ENCODE measurements around the gene TPK1. TPM values are rescaled to one million over a fixed set of nuclear protein-coding genes. Genes with fewer than 3 reads are reported as not detected.
"Not testable (repeated sequence)": the region's sequence is repeated elsewhere in the genome, so short reads cannot be mapped to it uniquely, and the experiment has no call there.

TPK1 gene
- total and polyA plus RNA-seq, 5 experiments from 2014 or later: 26.1 to 32.6 (median 26.6) TPM

DNA sequence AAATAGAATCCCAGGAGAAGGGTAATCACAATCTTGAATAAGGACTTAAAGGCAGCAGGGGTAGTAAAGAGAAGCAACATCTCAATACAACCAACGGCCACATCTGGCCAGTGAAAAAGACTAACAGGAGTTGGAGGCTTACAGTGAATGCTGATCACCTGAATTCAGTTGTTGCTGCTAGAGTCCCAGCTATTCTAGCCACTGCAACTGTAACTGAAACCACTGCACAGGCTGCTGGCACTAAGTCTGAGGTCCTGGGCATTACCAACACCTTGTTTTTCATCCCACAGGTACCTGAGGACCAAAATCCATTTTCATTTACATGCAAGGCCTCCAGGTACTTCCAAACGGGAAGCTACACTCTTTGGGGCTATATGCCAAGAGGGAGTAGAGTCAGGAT is 44.4 kb downstream of the TPK1 start:
- H3K27me3 Mint-ChIP-seq: no peaks in the 10 kb centered on the region
- H3K4me1 Mint-ChIP-seq: peaks cover 7 to 25% (median 18%) of the 10 kb centered on the region in 4 donors
- POLR2A ChIA-PET: no interaction called here
- DNase-seq: no peak
- peaks cover 0 to 12% (median 0%) of the 10 kb centered on the region in 3 donors for H3K36me3 Mint-ChIP-seq
- peak overlapping the region in 1 of 10 donors; percentile 22 for H3K27ac Mint-ChIP-seq
- no peak overlapping the region for H3K4me3 Mint-ChIP-seq
- ATAC-seq: no peak
- no peaks in the 10 kb centered on the region for H3K9me3 Mint-ChIP-seq

- POLR2A ChIA-PET: interaction anchor here (4.0 kb wide), 1 partner anchor 48 kb away, joined by 41 read pairs; the partner anchor contains the start of gene TPK1
- Mint-ChIP-seq H3K4me1 (peaks cover 8 to 31% (median 16%) of the 10 kb centered on the region in 4 donors), H3K4me3 (no peak overlapping the region), H3K36me3 (peaks cover 0 to 2% (median 0%) of the 10 kb centered on the region in 3 donors), H3K27me3 (no peaks in the 10 kb centered on the region), H3K27ac (peak overlapping the region in 1 of 10 donors; percentile 37), H3K9me3 (no peaks in the 10 kb centered on the region)
- ATAC-seq (no peak), DNase-seq (no peak)
Observed at GRCh38 chr7:144787127-144787526, 48.7 kb downstream of the TPK1 start.

GRCh38 chr7:144786522-144786921 is 49.3 kb downstream of the TPK1 start:
- peaks cover 8 to 31% (median 16%) of the 10 kb centered on the region in 4 donors for H3K4me1 Mint-ChIP-seq
- ATAC-seq (no peak), DNase-seq (peak in 1 of 10 donors; percentile 10)
- H3K36me3 Mint-ChIP-seq: peaks cover 0 to 2% (median 0%) of the 10 kb centered on the region in 3 donors
- H3K4me3 Mint-ChIP-seq: no peak overlapping the region
- no peak overlapping the region for H3K27ac Mint-ChIP-seq
- H3K9me3 Mint-ChIP-seq: no peaks in the 10 kb centered on the region
- POLR2A ChIA-PET: interaction anchor here (4.0 kb wide), 1 partner anchor 49 kb away, joined by 41 read pairs; the partner anchor contains the start of gene TPK1
- no peaks in the 10 kb centered on the region for H3K27me3 Mint-ChIP-seq

DNA sequence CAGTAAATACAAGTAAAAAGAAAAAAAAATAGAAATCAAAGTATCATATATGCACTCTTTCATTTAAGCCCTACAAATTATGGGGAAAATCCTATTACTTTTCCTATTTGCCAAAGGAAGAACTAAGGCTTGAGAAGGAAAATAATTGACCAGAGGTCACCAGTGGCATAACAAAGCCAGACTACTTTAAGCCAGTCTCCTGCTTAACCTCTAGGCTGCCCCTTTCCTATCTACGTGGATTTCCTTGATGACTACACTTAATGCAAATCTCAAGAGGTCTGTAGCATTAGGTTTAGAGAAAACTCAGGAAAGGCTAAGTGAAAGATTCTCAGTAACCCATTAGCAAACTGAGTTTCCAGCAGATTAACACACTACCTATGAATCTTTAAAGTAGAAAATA is 49.8 kb downstream of the TPK1 start:
- ATAC-seq (no peak), DNase-seq (no peak)
- Mint-ChIP-seq H3K4me3 (no peak overlapping the region), H3K36me3 (peaks cover 0 to 2% (median 0%) of the 10 kb centered on the region in 3 donors), H3K9me3 (no peaks in the 10 kb centered on the region), H3K4me1 (peaks cover 8 to 27% (median 13%) of the 10 kb centered on the region in 4 donors), H3K27me3 (no peaks in the 10 kb centered on the region), H3K27ac (no peak overlapping the region)
- POLR2A ChIA-PET: interaction anchor here (1.5 to 4.0 kb wide), 2 partner anchors 34 to 49 kb away, joined by 4 to 41 read pairs; partner anchors contain the start of gene TPK1

- POLR2A ChIA-PET: interaction anchor here (1.5 to 4.0 kb wide), 2 partner anchors 35 to 50 kb away, joined by 4 to 41 read pairs; partner anchors contain the start of gene TPK1
- Mint-ChIP-seq H3K27ac (no peak overlapping the region), H3K27me3 (no peaks in the 10 kb centered on the region), H3K36me3 (no peaks in the 10 kb centered on the region), H3K4me1 (peaks cover 8 to 25% (median 11%) of the 10 kb centered on the region in 4 donors), H3K9me3 (no peaks in the 10 kb centered on the region), H3K4me3 (no peak overlapping the region)
- ATAC-seq (no peak), DNase-seq (no peak)
Observed at GRCh38 chr7:144785521-144785920, 50.3 kb downstream of the TPK1 start.

DNA sequence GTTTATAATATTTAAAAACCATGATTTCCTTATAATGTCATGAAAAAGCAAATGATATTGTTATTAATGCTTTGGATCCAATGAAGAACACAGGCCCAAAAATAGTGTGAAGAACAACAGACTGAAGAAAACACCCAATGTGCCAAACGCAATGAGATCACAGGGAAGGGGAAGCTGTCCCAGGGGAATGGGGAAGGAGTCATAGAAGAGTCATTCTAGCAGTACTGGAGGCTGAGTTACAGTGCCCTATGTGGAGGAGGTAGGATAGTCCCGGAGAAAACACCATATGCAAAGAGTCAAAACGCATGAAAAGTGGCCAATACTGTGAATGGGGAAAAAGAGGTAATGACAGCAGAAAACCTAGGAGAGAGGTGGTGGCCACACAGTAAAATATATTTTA is 50.9 kb downstream of the TPK1 start:
- Mint-ChIP-seq H3K4me3 (no peak overlapping the region), H3K36me3 (no peaks in the 10 kb centered on the region), H3K27me3 (no peaks in the 10 kb centered on the region), H3K27ac (peak overlapping the region in 2 of 10 donors; percentile 0 to 6), H3K4me1 (peaks cover 6 to 25% (median 9%) of the 10 kb centered on the region in 4 donors), H3K9me3 (no peaks in the 10 kb centered on the region)
- POLR2A ChIA-PET: interaction anchor here (1.5 to 4.0 kb wide), 2 partner anchors 36 to 50 kb away, joined by 4 to 41 read pairs; partner anchors contain the start of gene TPK1
- DNase-seq (no peak), ATAC-seq (no peak)

DNA sequence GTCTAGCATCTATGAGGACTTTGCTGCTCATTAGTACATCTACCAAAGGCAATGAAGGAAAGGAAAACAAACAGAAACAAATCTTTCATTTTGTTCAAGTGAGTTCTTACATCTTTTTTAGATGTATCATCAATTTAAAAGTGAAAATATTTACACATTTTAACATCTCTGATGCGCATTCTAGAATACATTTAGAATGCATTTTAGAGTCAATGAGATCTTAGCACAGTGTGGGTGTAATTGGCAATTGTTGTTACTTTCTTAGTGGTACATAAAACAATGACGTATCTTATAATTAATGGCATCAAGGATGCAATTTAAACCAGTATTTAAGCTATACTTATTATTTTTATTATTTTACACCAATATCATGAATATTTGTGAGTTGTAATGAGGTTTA is 51.4 kb downstream of the TPK1 start:
- H3K36me3 Mint-ChIP-seq: no peaks in the 10 kb centered on the region
- POLR2A ChIA-PET: interaction anchor here (4.0 kb wide), 1 partner anchor 51 kb away, joined by 41 read pairs; the partner anchor contains the start of gene TPK1
- no peak overlapping the region for H3K4me3 Mint-ChIP-seq
- H3K9me3 Mint-ChIP-seq: no peaks in the 10 kb centered on the region
- no peak for DNase-seq
- H3K4me1 Mint-ChIP-seq: peaks cover 6 to 25% (median 9%) of the 10 kb centered on the region in 4 donors
- ATAC-seq: no peak
- H3K27me3 Mint-ChIP-seq: no peaks in the 10 kb centered on the region
- no peak overlapping the region for H3K27ac Mint-ChIP-seq

GRCh38 chr7:144782883-144783282 is 53.0 kb downstream of the TPK1 start:
- Mint-ChIP-seq H3K9me3 (no peaks in the 10 kb centered on the region), H3K4me1 (peaks cover 7 to 28% (median 12%) of the 10 kb centered on the region in 4 donors), H3K27me3 (no peaks in the 10 kb centered on the region), H3K4me3 (no peak overlapping the region), H3K36me3 (peaks cover 0 to 4% (median 2%) of the 10 kb centered on the region in 3 donors), H3K27ac (peak overlapping the region in 1 of 10 donors; percentile 8)
- DNase-seq (no peak), ATAC-seq (no peak)
- POLR2A ChIA-PET: interaction anchor here (1.0 kb wide), 1 partner anchor 53 kb away, joined by 3 read pairs; the partner anchor contains the start of gene TPK1

- POLR2A ChIA-PET: interaction anchor here (1.1 kb wide), 1 partner anchor 56 kb away, joined by 5 read pairs; the partner anchor contains the start of gene TPK1
- Mint-ChIP-seq H3K9me3 (no peaks in the 10 kb centered on the region), H3K27me3 (no peaks in the 10 kb centered on the region), H3K4me1 (peaks cover 23 to 41% (median 30%) of the 10 kb centered on the region in 4 donors), H3K27ac (no peak overlapping the region), H3K4me3 (no peak overlapping the region), H3K36me3 (peaks cover 0 to 10% (median 5%) of the 10 kb centered on the region in 3 donors)
- DNase-seq (no peak), ATAC-seq (no peak)
Observed at GRCh38 chr7:144780071-144780608, 55.7 kb downstream of the TPK1 start.

- Mint-ChIP-seq H3K36me3 (peaks cover 0 to 10% (median 5%) of the 10 kb centered on the region in 3 donors), H3K4me1 (peaks cover 22 to 49% (median 34%) of the 10 kb centered on the region in 4 donors), H3K27ac (peak overlapping the region in 4 of 10 donors; percentile 1 to 61 (median 56))
- H3K4me3 Mint-ChIP-seq, DNase-seq, ATAC-seq, H3K27me3 Mint-ChIP-seq, H3K9me3 Mint-ChIP-seq: not testable (repeated sequence)
- POLR2A ChIA-PET: interaction anchor here (0.8 kb wide), 1 partner anchor 11 kb away, joined by 3 read pairs; no protein-coding TSS in a partner anchor
Observed at GRCh38 chr7:144777889-144778288, 58.0 kb downstream of the TPK1 start.

GRCh38 chr7:144777005-144777839 is 58.6 kb downstream of the TPK1 start:
- Mint-ChIP-seq H3K27ac (peak overlapping the region in 8 of 10 donors; percentile 1 to 74 (median 40)), H3K36me3 (peaks cover 0 to 10% (median 5%) of the 10 kb centered on the region in 3 donors), H3K9me3 (no peaks in the 10 kb centered on the region), H3K27me3 (no peaks in the 10 kb centered on the region), H3K4me3 (peak overlapping the region in 4 of 10 donors; percentile 15 to 54 (median 38)), H3K4me1 (peaks cover 22 to 46% (median 34%) of the 10 kb centered on the region in 4 donors)
- ATAC-seq (peak in 1 of 2 donors; percentile 51), DNase-seq (peak in 2 of 10 donors; percentile 9 to 23)
- POLR2A ChIA-PET: interaction anchor here (0.8 to 1.3 kb wide), 2 partner anchors 12 to 59 kb away, joined by 3 to 4 read pairs; partner anchors contain the start of gene TPK1

DNA sequence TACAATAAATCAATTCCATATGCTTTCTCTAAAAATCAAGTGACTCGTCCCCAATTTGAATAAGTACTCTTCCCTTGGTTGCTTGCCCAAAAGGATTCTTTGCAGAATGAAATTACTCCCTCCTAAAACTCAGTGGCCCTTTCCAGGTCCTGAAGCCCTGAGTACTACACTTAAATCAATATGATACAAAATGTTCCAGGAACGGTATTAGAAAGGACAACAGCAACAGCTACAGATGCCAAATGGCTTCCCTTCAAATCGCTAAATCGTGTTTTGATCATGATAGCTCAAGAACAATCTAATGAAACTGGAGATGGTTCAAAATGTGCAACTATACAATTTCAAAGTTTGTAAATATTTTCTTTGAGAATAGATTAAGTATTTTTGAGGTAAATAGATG is 59.4 kb downstream of the TPK1 start:
- POLR2A ChIA-PET: interaction anchor here (1.3 kb wide), 1 partner anchor 59 kb away, joined by 4 read pairs; the partner anchor contains the start of gene TPK1
- ATAC-seq: no peak
- H3K27me3 Mint-ChIP-seq: no peaks in the 10 kb centered on the region
- H3K4me3 Mint-ChIP-seq: no peak overlapping the region
- DNase-seq: no peak
- peaks cover 24 to 52% (median 38%) of the 10 kb centered on the region in 4 donors for H3K4me1 Mint-ChIP-seq
- peak overlapping the region in 3 of 10 donors; percentile 40 to 61 (median 54) for H3K27ac Mint-ChIP-seq
- H3K9me3 Mint-ChIP-seq: no peaks in the 10 kb centered on the region
- H3K36me3 Mint-ChIP-seq: peaks cover 0 to 10% (median 5%) of the 10 kb centered on the region in 3 donors

Data from naive thymus-derived CD8-positive, alpha-beta T cell (primary cell).